Vagina (tissue), 2 donors: ENCODE measurements around the gene ECD.

Source experiments
- POLR2A ChIP-seq, 2 donors: fragments of 450-650 bp; IDR thresholded peaks; one replicate each; pipeline ENCODE4 v1.6.1; 2017; ENCODE audit warnings: antibody characterized with exemption in 2 of 2, mild to moderate bottlenecking in 2 of 2, moderate library complexity in 2 of 2
- POLR2AphosphoS5 ChIP-seq, 2 donors: sonication (generic); formaldehyde crosslinking; IDR thresholded peaks; one replicate each; pipeline ENCODE4 v1.9.0; 2017; ENCODE audit warnings: antibody characterized with exemption in 2 of 2, mild to moderate bottlenecking in 2 of 2, low read depth in 1 of 2; ENCODE audit not compliant: insufficient read depth in 1 of 2
- TF ChIP-seq, protein P1 (sequence below), 3 experiments: fragments of 450-650 bp in 2 of 3; fragments of 200-600 bp in 1 of 3; sonication (generic) in 1 of 3; IDR thresholded peaks; one replicate each; pipeline ENCODE4 v1.5.1; 2017 to 2019; ENCODE audit warnings: antibody characterized with exemption in 3 of 3, mild to moderate bottlenecking in 2 of 3, moderate library complexity in 2 of 3

DNA sequence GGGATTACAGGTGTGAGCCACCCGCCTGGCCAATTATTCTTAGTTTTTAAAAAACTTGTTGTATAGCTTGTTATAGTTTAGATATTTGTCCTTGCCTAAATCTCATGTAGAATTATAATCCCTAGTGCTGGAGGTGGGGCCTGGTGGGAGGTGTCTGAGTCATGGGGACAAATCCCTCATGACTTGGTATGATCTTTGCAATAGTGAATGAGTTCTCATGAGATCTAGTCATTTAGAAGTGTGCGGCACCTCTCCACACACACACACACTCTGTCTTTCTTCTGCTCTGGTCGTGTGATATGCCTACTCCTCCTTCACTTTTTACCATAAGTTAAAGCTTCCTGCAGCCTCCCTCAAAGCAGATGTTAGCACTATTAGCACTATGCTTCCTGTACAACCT lies 37.3 kb upstream of the ECD start:
- TF ChIP-seq POLR2A (IDR thresholded peaks at IDR 0.05) (no peak), POLR2AphosphoS5 (IDR thresholded peaks at IDR 0.05; ENCODE audit: insufficient read depth in 1 of 2, low read depth in 1 of 2) (no peak)
- TF ChIP-seq, protein P1, sequence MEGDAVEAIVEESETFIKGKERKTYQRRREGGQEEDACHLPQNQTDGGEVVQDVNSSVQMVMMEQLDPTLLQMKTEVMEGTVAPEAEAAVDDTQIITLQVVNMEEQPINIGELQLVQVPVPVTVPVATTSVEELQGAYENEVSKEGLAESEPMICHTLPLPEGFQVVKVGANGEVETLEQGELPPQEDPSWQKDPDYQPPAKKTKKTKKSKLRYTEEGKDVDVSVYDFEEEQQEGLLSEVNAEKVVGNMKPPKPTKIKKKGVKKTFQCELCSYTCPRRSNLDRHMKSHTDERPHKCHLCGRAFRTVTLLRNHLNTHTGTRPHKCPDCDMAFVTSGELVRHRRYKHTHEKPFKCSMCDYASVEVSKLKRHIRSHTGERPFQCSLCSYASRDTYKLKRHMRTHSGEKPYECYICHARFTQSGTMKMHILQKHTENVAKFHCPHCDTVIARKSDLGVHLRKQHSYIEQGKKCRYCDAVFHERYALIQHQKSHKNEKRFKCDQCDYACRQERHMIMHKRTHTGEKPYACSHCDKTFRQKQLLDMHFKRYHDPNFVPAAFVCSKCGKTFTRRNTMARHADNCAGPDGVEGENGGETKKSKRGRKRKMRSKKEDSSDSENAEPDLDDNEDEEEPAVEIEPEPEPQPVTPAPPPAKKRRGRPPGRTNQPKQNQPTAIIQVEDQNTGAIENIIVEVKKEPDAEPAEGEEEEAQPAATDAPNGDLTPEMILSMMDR (IDR thresholded peaks at IDR 0.05), result no peak
